Large intestine (tissue), 3 donors: ENCODE results near the gene NPR2. TPM values are rescaled to one million over a fixed set of nuclear protein-coding genes. Genes with fewer than 3 reads are reported as not detected.

ENCODE experiments used
- DNase-seq, 2 donors: peaks; one replicate each; pipeline versions ENCODE4 v3.0.0 to v3.0.0-alpha.2; 2013
- H3K27ac ChIP-seq: one replicate; pipeline ENCODE4 v1.5.1; 2013; ENCODE audit warnings: low read length
- H3K27me3 ChIP-seq: 2 replicates; pipeline ENCODE4 v1.6.1; 2013; ENCODE audit warnings: low read length; ENCODE audit not compliant: control insufficient read depth, insufficient read depth
- H3K36me3 ChIP-seq: 2 replicates; pipeline ENCODE4 v1.6.1; 2013; ENCODE audit warnings: low read length; ENCODE audit not compliant: control insufficient read depth, insufficient read depth
- H3K4me1 ChIP-seq: one replicate; pipeline ENCODE4 v1.6.1; 2013; ENCODE audit warnings: low read length; ENCODE audit not compliant: control insufficient read depth, insufficient read depth
- H3K4me3 ChIP-seq: one replicate; pipeline ENCODE4 v1.5.1; 2013; ENCODE audit warnings: low read length
- H3K9me3 ChIP-seq: one replicate; pipeline ENCODE4 v1.6.1; 2013; ENCODE audit warnings: mild to moderate bottlenecking, low read depth, low read length, moderate library complexity; ENCODE audit not compliant: control insufficient read depth
- WGBS: methylation state at CpG from one replicate; pipeline ENCODE4 v1.1.5; 2013; ENCODE audit warnings: low lambda C conversion rate; ENCODE audit not compliant: insufficient coverage; 5-methylcytosine and 5-hydroxymethylcytosine counted together
- polyA plus RNA-seq: library from polyadenylated mRNA; unstranded; fragments of 120-200 nt; gene quantifications from one replicate; pipeline ENCODE4 v1.2.1, GENCODE V29; 2013

Gene NPR2
- polyA plus RNA-seq, 1 donor = 15.3 TPM

DNA sequence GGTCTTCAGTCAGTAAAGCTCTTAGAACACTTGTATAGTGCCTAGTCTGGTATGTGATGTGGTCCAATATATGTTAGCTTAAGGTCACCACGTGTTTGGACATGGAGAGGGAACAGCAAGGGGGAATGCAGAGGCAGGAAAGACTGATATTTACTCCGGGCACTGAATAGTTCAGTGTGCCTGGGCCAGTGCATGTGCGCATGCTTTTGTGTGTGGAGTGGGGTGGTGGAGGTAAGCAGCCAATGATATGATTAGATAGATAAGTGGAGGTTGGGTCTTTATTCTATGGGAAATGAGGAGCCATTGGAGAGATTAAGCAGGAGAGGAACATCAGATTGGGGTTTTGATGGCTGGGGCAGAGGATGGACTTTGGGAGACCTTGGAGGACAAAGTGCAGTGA, 64.8 kb downstream of the NPR2 start:
- peaks cover under 1% of the 10 kb centered on the region for H3K27me3 ChIP-seq
- no peaks in the 10 kb centered on the region for H3K9me3 ChIP-seq
- no peak overlapping the region for H3K27ac ChIP-seq
- H3K4me3 ChIP-seq = no peak overlapping the region
- WGBS = no CpG with 5 or more reads among the region's 3 CpGs
- DNase-seq = no peak
- H3K4me1 ChIP-seq = peaks cover 3% of the 10 kb centered on the region
- peaks cover 26% of the 10 kb centered on the region for H3K36me3 ChIP-seq

DNA sequence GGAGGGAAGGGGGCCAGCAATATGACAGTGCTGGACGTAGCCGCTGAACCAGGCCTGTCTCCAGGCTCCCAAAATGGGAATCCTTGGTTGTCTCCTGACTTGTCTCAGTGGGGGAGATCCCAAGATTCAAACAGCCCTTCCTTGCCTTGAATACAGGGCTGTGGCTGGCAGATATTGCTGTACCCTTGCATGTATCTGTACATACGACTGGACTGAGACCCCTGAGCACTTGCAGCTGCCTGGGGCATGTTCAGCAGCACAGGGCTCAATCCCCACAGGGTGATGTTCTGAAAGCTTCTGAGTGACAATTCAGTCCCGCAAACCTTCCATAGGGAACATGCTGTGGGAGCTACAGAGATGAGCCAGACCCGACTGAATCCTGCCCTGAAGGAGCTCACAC, 65.5 kb downstream of the NPR2 start:
- Histone ChIP-seq H3K27me3 (peaks cover 6% of the 10 kb centered on the region), H3K9me3 (no peaks in the 10 kb centered on the region), H3K36me3 (peaks cover 24% of the 10 kb centered on the region), H3K4me1 (peaks cover 3% of the 10 kb centered on the region), H3K27ac (no peak overlapping the region), H3K4me3 (no peak overlapping the region)
- no peak for DNase-seq
- WGBS = no CpG with 5 or more reads among the region's 5 CpGs

DNA sequence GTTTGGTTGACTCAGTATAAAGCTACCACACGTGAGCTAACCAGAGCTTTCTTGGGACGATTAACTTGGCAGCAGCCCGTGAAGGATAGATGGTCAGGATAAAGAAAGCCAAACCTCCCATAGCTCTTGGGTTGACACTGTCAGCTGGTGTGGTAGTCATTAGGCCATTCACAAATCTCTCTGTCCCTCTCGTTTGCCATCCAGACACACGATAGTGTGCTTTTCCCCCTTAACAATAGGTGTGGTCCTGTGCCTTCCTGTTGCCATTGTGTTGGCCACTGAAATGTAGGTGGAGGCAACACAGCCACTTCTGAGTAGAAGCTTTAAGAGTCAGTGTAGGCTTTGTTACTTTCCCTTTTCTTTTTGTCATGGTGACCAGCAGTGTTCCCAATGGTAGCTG, 67.1 kb downstream of the NPR2 start:
- DNase-seq = no peak
- Histone ChIP-seq H3K4me3 (no peak overlapping the region), H3K4me1 (peaks cover 3% of the 10 kb centered on the region), H3K36me3 (peaks cover 10% of the 10 kb centered on the region), H3K27ac (no peak overlapping the region), H3K27me3 (peaks cover 9% of the 10 kb centered on the region), H3K9me3 (no peaks in the 10 kb centered on the region)
- no CpG with 5 or more reads among the region's 5 CpGs for WGBS

Other genes with a start within 250 kb of the NPR2 start
- 53.3 TPM for gene TESK1, start 186.3 kb upstream of the NPR2 start, polyA plus RNA-seq
- gene CD72, start 173.2 kb upstream of the NPR2 start, polyA plus RNA-seq = 1.8 TPM
- gene SIT1, start 140.7 kb upstream of the NPR2 start, polyA plus RNA-seq = 0.78 TPM
- gene RMRP, start 133.6 kb upstream of the NPR2 start, polyA plus RNA-seq = not detected
- gene CCDC107, start 133.3 kb upstream of the NPR2 start, polyA plus RNA-seq = 17.6 TPM
- gene ARHGEF39, start 126.4 kb upstream of the NPR2 start, polyA plus RNA-seq = 5.2 TPM
- 4.2 TPM for gene CA9, start 117.7 kb upstream of the NPR2 start, polyA plus RNA-seq
- gene TPM2, start 101.7 kb upstream of the NPR2 start, polyA plus RNA-seq = 463 TPM
- 117 TPM for gene TLN1, start 59.4 kb upstream of the NPR2 start, polyA plus RNA-seq
- 25.4 TPM for gene CREB3, start 58.9 kb upstream of the NPR2 start, polyA plus RNA-seq
- 127 TPM for gene GBA2, start 42.4 kb upstream of the NPR2 start, polyA plus RNA-seq
- gene RGP1, start 42.3 kb upstream of the NPR2 start, polyA plus RNA-seq = 17.2 TPM
- 0.61 TPM for gene MSMP, start 37.3 kb upstream of the NPR2 start, polyA plus RNA-seq
- gene SPAG8, start 20.7 kb downstream of the NPR2 start, polyA plus RNA-seq = 1.4 TPM
- gene HINT2, start 23.5 kb downstream of the NPR2 start, polyA plus RNA-seq = 29.7 TPM
- gene FAM221B, start 37.1 kb downstream of the NPR2 start, polyA plus RNA-seq = 0.10 TPM
- 33.8 TPM for gene TMEM8B, start 37.6 kb downstream of the NPR2 start, polyA plus RNA-seq
- gene OR13J1, start 78.8 kb downstream of the NPR2 start, polyA plus RNA-seq = 0.21 TPM
- 1.6 TPM for gene HRCT1, start 114.6 kb downstream of the NPR2 start, polyA plus RNA-seq
- gene SPAAR, start 117.9 kb downstream of the NPR2 start, polyA plus RNA-seq = 0.84 TPM
- not detected for gene OR2S2, start 166.6 kb downstream of the NPR2 start, polyA plus RNA-seq
- gene RECK, start 245.3 kb downstream of the NPR2 start, polyA plus RNA-seq = 9.1 TPM